HEK293 (cell line): Measurements from ENCODE around the gene SERTAD3.

Experiments used
- EGR2 ChIP-seq: fragments of 450-650 bp; formaldehyde crosslinking; IDR thresholded peaks from 2 replicates; pipeline ENCODE4 v1.5.1; 2016; ENCODE audit warnings: low read depth, missing biosample characterization, missing genetic modification characterization
- GFI1B ChIP-seq: fragments of 450-650 bp; formaldehyde crosslinking; IDR thresholded peaks from 2 replicates; pipeline ENCODE4 v1.5.1; 2016; ENCODE audit warnings: missing biosample characterization, missing genetic modification characterization
- GLIS1 ChIP-seq: fragments of 450-650 bp; formaldehyde crosslinking; IDR thresholded peaks from 2 replicates; pipeline ENCODE4 v1.5.1; 2016; ENCODE audit warnings: missing biosample characterization, missing genetic modification characterization
- KLF8 ChIP-seq: fragments of 450-650 bp; formaldehyde crosslinking; IDR thresholded peaks from 2 replicates; pipeline ENCODE4 v1.5.1; 2016; ENCODE audit warnings: missing biosample characterization, missing genetic modification characterization
- MEIS1 ChIP-seq: sonication (generic); formaldehyde crosslinking; IDR thresholded peaks from 2 replicates; pipeline ENCODE4 v1.8.1; 2022; ENCODE audit warnings: missing genetic modification reagents, mild to moderate bottlenecking, borderline replicate concordance
- OVOL3 ChIP-seq: fragments of 450-650 bp; formaldehyde crosslinking; IDR thresholded peaks from 2 replicates; pipeline ENCODE4 v1.5.1; 2016; ENCODE audit warnings: missing biosample characterization, missing genetic modification characterization
- PRDM1 ChIP-seq: fragments of 450-650 bp; formaldehyde crosslinking; IDR thresholded peaks from 2 replicates; pipeline ENCODE4; 2016; ENCODE audit warnings: missing biosample characterization, missing genetic modification characterization
- RBAK ChIP-seq: fragments of 450-650 bp; formaldehyde crosslinking; IDR thresholded peaks from 2 replicates; pipeline ENCODE4 v1.5.1; 2016; ENCODE audit warnings: missing biosample characterization, missing genetic modification characterization
- REPIN1 ChIP-seq: fragments of 450-650 bp; formaldehyde crosslinking; IDR thresholded peaks from 2 replicates; pipeline ENCODE4 v1.5.1; 2017; ENCODE audit warnings: missing biosample characterization, missing genetic modification characterization, low read depth
- SP2 ChIP-seq: fragments of 450-650 bp; formaldehyde crosslinking; IDR thresholded peaks from 2 replicates; pipeline ENCODE4 v1.5.1; 2016; ENCODE audit warnings: missing biosample characterization, missing genetic modification characterization
- YY1 ChIP-seq: fragments of 450-650 bp; formaldehyde crosslinking; IDR thresholded peaks from 2 replicates; pipeline ENCODE4 v1.5.1; 2018; ENCODE audit warnings: missing biosample characterization, missing genetic modification characterization
- YY2 ChIP-seq: fragments of 450-650 bp; formaldehyde crosslinking; IDR thresholded peaks from 2 replicates; pipeline ENCODE4 v1.5.1; 2016; ENCODE audit warnings: missing biosample characterization, missing genetic modification characterization
- ZNF10 ChIP-seq: fragments of 450-650 bp; formaldehyde crosslinking; IDR thresholded peaks from 2 replicates; pipeline ENCODE4 v1.5.1; 2017; ENCODE audit warnings: missing biosample characterization, missing genetic modification characterization
- ZNF132 ChIP-seq: fragments of 450-650 bp; formaldehyde crosslinking; IDR thresholded peaks from 2 replicates; pipeline ENCODE4 v1.5.1; 2017; ENCODE audit warnings: missing biosample characterization, missing genetic modification characterization, borderline replicate concordance
- ZNF169 ChIP-seq: fragments of 450-650 bp; formaldehyde crosslinking; IDR thresholded peaks from 2 replicates; pipeline ENCODE4 v1.5.1; 2016; ENCODE audit warnings: missing biosample characterization, missing genetic modification characterization
- ZNF202 ChIP-seq: fragments of 450-650 bp; formaldehyde crosslinking; IDR thresholded peaks from 2 replicates; pipeline ENCODE4 v1.5.1; 2016; ENCODE audit warnings: missing biosample characterization, missing genetic modification characterization, borderline replicate concordance
- ZNF23 ChIP-seq: fragments of 450-650 bp; formaldehyde crosslinking; IDR thresholded peaks from 2 replicates; pipeline ENCODE4 v1.5.1; 2016; ENCODE audit warnings: missing biosample characterization, missing genetic modification characterization, borderline replicate concordance
- ZNF366 ChIP-seq: fragments of 450-650 bp; formaldehyde crosslinking; conservative IDR thresholded peaks from 2 replicates; pipeline ENCODE4 v1.5.1; 2016; ENCODE audit warnings: missing biosample characterization, missing genetic modification characterization
- ZNF37A ChIP-seq: fragments of 450-650 bp; IDR thresholded peaks from 2 replicates; pipeline ENCODE4 v1.5.1; 2018; ENCODE audit warnings: missing biosample characterization, missing genetic modification characterization
- ZNF426 ChIP-seq: fragments of 450-650 bp; formaldehyde crosslinking; IDR thresholded peaks from 2 replicates; pipeline ENCODE4 v1.5.1; 2017; ENCODE audit warnings: missing biosample characterization, missing genetic modification characterization, mild to moderate bottlenecking, inconsistent platforms, moderate library complexity
- ZNF488 ChIP-seq: fragments of 450-650 bp; formaldehyde crosslinking; IDR thresholded peaks from 2 replicates; pipeline ENCODE4 v1.5.1; 2016; ENCODE audit warnings: missing biosample characterization, missing genetic modification characterization
- ZNF571 ChIP-seq: fragments of 450-650 bp; formaldehyde crosslinking; IDR thresholded peaks from 2 replicates; pipeline ENCODE4 v1.5.0; 2017; ENCODE audit warnings: missing biosample characterization, missing genetic modification characterization
- ZNF610 ChIP-seq: fragments of 450-650 bp; formaldehyde crosslinking; IDR thresholded peaks from 2 replicates; pipeline ENCODE4 v1.5.1; 2016; ENCODE audit warnings: missing biosample characterization, missing genetic modification characterization, borderline replicate concordance
- ZNF623 ChIP-seq: fragments of 450-650 bp; formaldehyde crosslinking; IDR thresholded peaks from 2 replicates; pipeline ENCODE4 v1.5.1; 2016; ENCODE audit warnings: missing biosample characterization, missing genetic modification characterization
- ZSCAN23 ChIP-seq: fragments of 450-650 bp; formaldehyde crosslinking; IDR thresholded peaks from 2 replicates; pipeline ENCODE4 v1.5.1; 2016; ENCODE audit warnings: missing biosample characterization, missing genetic modification characterization
- ZSCAN4 ChIP-seq: fragments of 450-650 bp; formaldehyde crosslinking; IDR thresholded peaks from 2 replicates; pipeline ENCODE4 v1.5.1; 2017; ENCODE audit warnings: missing biosample characterization, missing genetic modification characterization
- TF ChIP-seq, protein P1 (sequence below): fragments of 450-650 bp; formaldehyde crosslinking; IDR thresholded peaks from 2 replicates; pipeline ENCODE4 v1.5.1; 2016; ENCODE audit warnings: missing biosample characterization, missing genetic modification characterization
- TF ChIP-seq, protein P2 (sequence below): fragments of 450-650 bp; formaldehyde crosslinking; IDR thresholded peaks from 2 replicates; pipeline ENCODE4 v1.5.1; 2016; ENCODE audit warnings: missing biosample characterization, missing genetic modification characterization
- TF ChIP-seq, protein P3 (sequence below): fragments of 450-650 bp; formaldehyde crosslinking; IDR thresholded peaks from 2 replicates; pipeline ENCODE4 v1.5.1; 2016; ENCODE audit warnings: missing biosample characterization, missing genetic modification characterization

SERTAD3 gene

DNA sequence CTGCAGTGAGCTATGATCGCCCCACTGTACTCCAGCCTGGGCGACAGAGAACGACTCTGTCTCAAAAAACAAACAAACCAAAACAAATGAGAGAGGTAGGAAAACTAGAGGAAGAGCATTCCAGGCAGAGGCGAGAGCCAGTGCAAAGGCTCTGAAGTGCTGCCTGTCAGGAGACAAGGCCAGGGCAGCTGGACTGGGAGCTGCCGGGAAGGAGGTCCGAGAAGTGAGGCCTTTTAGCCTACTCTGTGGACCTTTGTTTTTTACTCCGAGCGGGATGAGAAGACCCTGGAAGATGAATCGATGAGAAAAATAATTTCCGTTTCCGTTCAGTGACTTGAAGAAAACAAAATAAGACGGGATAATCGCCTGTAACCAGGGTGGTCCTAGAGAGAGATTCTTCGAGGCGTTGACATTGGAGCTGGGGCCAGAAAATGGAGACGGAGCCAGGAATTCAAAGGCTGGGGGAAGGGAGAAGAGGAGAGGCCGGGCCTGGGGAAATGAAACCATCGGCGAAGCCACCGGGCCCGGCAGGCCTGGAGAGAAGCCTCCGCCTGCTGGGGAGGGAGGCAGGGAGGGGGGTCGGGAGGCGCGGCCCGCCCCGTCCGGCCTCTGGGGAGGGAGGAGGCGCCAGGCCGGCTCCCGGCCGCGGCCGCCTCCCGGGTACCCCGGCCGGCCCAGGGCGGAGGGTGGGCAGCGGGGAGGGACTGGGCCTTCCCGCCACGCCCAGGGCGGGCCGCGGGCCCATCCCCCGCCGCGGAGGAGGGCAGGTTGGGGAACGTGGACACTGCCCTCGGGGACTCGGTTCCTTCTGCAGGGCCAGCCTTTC is 10.5 kb downstream of the SERTAD3 start (continued):
- TF ChIP-seq ZNF571 (tag by site-specific recombination), result no peak
- TF ChIP-seq ZNF202, result no peak
- TF ChIP-seq OVOL3 (tag by site-specific recombination), result 0 out of 2 replicates have a peak, but pooled peaks have one; percentile 76
- TF ChIP-seq, protein P1, sequence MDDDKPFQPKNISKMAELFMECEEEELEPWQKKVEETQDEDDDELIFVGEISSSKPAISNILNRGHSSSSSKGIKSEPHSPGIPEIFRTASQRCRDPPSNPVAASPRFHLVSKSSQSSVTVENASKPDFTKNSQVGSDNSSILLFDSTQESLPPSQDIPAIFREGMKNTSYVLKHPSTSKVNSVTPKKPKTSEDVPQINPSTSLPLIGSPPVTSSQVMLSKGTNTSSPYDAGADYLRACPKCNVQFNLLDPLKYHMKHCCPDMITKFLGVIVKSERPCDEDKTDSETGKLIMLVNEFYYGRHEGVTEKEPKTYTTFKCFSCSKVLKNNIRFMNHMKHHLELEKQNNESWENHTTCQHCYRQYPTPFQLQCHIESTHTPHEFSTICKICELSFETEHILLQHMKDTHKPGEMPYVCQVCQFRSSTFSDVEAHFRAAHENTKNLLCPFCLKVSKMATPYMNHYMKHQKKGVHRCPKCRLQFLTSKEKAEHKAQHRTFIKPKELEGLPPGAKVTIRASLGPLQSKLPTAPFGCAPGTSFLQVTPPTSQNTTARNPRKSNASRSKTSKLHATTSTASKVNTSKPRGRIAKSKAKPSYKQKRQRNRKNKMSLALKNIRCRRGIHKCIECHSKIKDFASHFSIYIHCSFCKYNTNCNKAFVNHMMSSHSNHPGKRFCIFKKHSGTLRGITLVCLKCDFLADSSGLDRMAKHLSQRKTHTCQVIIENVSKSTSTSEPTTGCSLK (tag by site-specific recombination), result no peak
- no peak for TF ChIP-seq RBAK
- peak; percentile 80 for TF ChIP-seq KLF8 (tag by site-specific recombination)
- peak; percentile 58; the same call in 1 of the 2 replicates for TF ChIP-seq ZSCAN23 (tag by site-specific recombination)
- TF ChIP-seq SP2 (tag by site-specific recombination), result peak; percentile 73
- peak; percentile 47; the same call in 1 of the 2 replicates for TF ChIP-seq ZNF610 (tag by site-specific recombination)
- TF ChIP-seq EGR2 (tag by site-specific recombination), result 0 out of 2 replicates have a peak, but pooled peaks have one; percentile 48
- peak; percentile 33; the same call in 1 of the 2 replicates for TF ChIP-seq ZNF623 (tag by site-specific recombination)
- TF ChIP-seq GFI1B, result no peak
- TF ChIP-seq PRDM1 (tag by site-specific recombination), result no peak
- TF ChIP-seq, protein P2, sequence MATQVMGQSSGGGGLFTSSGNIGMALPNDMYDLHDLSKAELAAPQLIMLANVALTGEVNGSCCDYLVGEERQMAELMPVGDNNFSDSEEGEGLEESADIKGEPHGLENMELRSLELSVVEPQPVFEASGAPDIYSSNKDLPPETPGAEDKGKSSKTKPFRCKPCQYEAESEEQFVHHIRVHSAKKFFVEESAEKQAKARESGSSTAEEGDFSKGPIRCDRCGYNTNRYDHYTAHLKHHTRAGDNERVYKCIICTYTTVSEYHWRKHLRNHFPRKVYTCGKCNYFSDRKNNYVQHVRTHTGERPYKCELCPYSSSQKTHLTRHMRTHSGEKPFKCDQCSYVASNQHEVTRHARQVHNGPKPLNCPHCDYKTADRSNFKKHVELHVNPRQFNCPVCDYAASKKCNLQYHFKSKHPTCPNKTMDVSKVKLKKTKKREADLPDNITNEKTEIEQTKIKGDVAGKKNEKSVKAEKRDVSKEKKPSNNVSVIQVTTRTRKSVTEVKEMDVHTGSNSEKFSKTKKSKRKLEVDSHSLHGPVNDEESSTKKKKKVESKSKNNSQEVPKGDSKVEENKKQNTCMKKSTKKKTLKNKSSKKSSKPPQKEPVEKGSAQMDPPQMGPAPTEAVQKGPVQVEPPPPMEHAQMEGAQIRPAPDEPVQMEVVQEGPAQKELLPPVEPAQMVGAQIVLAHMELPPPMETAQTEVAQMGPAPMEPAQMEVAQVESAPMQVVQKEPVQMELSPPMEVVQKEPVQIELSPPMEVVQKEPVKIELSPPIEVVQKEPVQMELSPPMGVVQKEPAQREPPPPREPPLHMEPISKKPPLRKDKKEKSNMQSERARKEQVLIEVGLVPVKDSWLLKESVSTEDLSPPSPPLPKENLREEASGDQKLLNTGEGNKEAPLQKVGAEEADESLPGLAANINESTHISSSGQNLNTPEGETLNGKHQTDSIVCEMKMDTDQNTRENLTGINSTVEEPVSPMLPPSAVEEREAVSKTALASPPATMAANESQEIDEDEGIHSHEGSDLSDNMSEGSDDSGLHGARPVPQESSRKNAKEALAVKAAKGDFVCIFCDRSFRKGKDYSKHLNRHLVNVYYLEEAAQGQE (tag by site-specific recombination), result peak; percentile 10; the same call in 1 of the 2 replicates
- TF ChIP-seq ZNF426, result no peak
- peak; percentile 86 for TF ChIP-seq ZNF366 (tag by site-specific recombination)
- no peak for TF ChIP-seq ZNF23 (tag by site-specific recombination)
- no peak for TF ChIP-seq ZNF132 (tag by site-specific recombination)
- no peak for TF ChIP-seq ZNF488 (tag by site-specific recombination)
- TF ChIP-seq REPIN1, result no peak
- TF ChIP-seq MEIS1 (CRISPR knock-in tag), result no peak
- peak; percentile 77 for TF ChIP-seq GLIS1 (tag by site-specific recombination)
- 0 out of 2 replicates have a peak, but pooled peaks have one; percentile 48 for TF ChIP-seq ZNF10
- TF ChIP-seq, protein P3, sequence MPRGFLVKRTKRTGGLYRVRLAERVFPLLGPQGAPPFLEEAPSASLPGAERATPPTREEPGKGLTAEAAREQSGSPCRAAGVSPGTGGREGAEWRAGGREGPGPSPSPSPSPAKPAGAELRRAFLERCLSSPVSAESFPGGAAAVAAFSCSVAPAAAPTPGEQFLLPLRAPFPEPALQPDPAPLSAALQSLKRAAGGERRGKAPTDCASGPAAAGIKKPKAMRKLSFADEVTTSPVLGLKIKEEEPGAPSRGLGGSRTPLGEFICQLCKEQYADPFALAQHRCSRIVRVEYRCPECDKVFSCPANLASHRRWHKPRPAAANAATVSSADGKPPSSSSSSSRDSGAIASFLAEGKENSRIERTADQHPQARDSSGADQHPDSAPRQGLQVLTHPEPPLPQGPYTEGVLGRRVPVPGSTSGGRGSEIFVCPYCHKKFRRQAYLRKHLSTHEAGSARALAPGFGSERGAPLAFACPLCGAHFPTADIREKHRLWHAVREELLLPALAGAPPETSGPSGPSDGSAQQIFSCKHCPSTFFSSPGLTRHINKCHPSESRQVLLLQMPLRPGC (tag by site-specific recombination), result peak; percentile 48; the same call in 1 of the 2 replicates
- no peak for TF ChIP-seq YY2 (tag by site-specific recombination)
- TF ChIP-seq ZNF37A (tag by site-specific recombination), result no peak
- no peak for TF ChIP-seq ZNF169 (tag by site-specific recombination)
- TF ChIP-seq ZSCAN4 (tag by site-specific recombination), result 0 out of 2 replicates have a peak, but pooled peaks have one; percentile 14
- peak; percentile 85; the same call in 1 of the 2 replicates for TF ChIP-seq YY1 (tag by site-specific recombination)
